PC-3 (cell line): ENCODE results near the gene SLC2A13. TPM values are rescaled to one million over a fixed set of nuclear protein-coding genes. Genes with fewer than 3 reads are reported as not detected.

Experiments used
- ATAC-seq: fragments of 200-7000 bp; cut with Tn5 transposase; 2 replicates; pipeline ENCODE4 v1.9.1; 2020; ENCODE audit warnings: mild to moderate bottlenecking, moderate library complexity
- BruUV-seq: library from RNA; stranded (reverse); fragments of 400-500 nt; replicated peaks from 2 replicates; lab custom pipeline; 2021; lab: Mats Ljungman, UMichigan
- CTCF ChIA-PET: fragments of 300-600 bp; sonication (Branson Sonifier 250); formaldehyde crosslinking; loops from one replicate; lab custom pipeline; 2022; ENCODE audit warnings: antibody characterized with exemption; lab: Charles Lee
- POLR2A ChIA-PET: fragments of 300-600 bp; sonication (Branson Sonifier 250); formaldehyde crosslinking; loops from one replicate; lab custom pipeline; 2022; ENCODE audit warnings: antibody characterized with exemption; ENCODE audit not compliant: unreplicated experiment; lab: Charles Lee
- DNase-seq: peaks from one replicate; pipeline ENCODE4 v3.0.0-alpha.2; 2015
- H2AFZ ChIP-seq: fragments of 300-600 bp; sonication (generic); 2 replicates; pipeline ENCODE4 v1.6.0; 2016; ENCODE audit warnings: antibody characterized with exemption, low read length
- H3F3A ChIP-seq: fragments of 300-600 bp; sonication (generic); one replicate; pipeline ENCODE4 v1.6.0; 2017; ENCODE audit warnings: antibody characterized with exemption, low read length, control low read depth, mild to moderate bottlenecking; ENCODE audit not compliant: unreplicated experiment
- H3K27ac ChIP-seq: fragments of 300-600 bp; sonication (generic); 2 replicates; pipeline ENCODE4 v1.5.1; 2016; ENCODE audit warnings: mild to moderate bottlenecking, low read length
- H3K27me3 ChIP-seq: fragments of 300-600 bp; sonication (generic); 2 replicates; pipeline ENCODE4 v1.6.1; 2016; ENCODE audit warnings: low read length, mixed read lengths
- H3K36me3 ChIP-seq: fragments of 300-600 bp; sonication (generic); 2 replicates; pipeline ENCODE4 v1.6.1; 2016; ENCODE audit warnings: low read depth, mixed run types, low read length, mixed read lengths
- H3K4me1 ChIP-seq: fragments of 300-600 bp; sonication (generic); 2 replicates; pipeline ENCODE4 v1.5.1; 2016; ENCODE audit warnings: low read length; ENCODE audit not compliant: insufficient read depth
- H3K4me2 ChIP-seq: fragments of 300-600 bp; sonication (generic); 2 replicates; pipeline ENCODE4 v1.6.0; 2016; ENCODE audit warnings: low read length
- H3K4me3 ChIP-seq: fragments of 300-600 bp; sonication (generic); 2 replicates; pipeline ENCODE4 v1.5.1; 2016; ENCODE audit warnings: mild to moderate bottlenecking, low read length, mixed read lengths
- H3K79me2 ChIP-seq: fragments of 300-600 bp; sonication (generic); 2 replicates; pipeline ENCODE4 v1.6.1; 2017; ENCODE audit warnings: low read length, mixed read lengths
- H3K9ac ChIP-seq: fragments of 300-600 bp; sonication (generic); 2 replicates; pipeline ENCODE4 v1.6.0; 2016; ENCODE audit warnings: mild to moderate bottlenecking, low read length
- H3K9me2 ChIP-seq: fragments of 300-600 bp; sonication (generic); replicated peaks from 2 replicates; pipeline ENCODE4 v1.6.1; 2016; ENCODE audit warnings: mixed run types, low read length, mixed read lengths
- H3K9me3 ChIP-seq: fragments of 300-600 bp; sonication (generic); 2 replicates; pipeline ENCODE4 v1.6.1; 2016; ENCODE audit warnings: low read length, mixed read lengths
- H4K20me1 ChIP-seq: fragments of 300-600 bp; sonication (generic); 2 replicates; pipeline ENCODE4 v1.6.1; 2016; ENCODE audit warnings: low read length, mixed read lengths
- CTCF ChIP-seq: fragments of 300-600 bp; sonication (generic); conservative IDR thresholded peaks from 2 replicates; pipeline ENCODE4 v1.5.1; 2017; ENCODE audit warnings: antibody characterized with exemption, low read depth, mild to moderate bottlenecking, low read length
- EZH2 ChIP-seq: fragments of 300-600 bp; sonication (generic); IDR thresholded peaks from one replicate; pipeline ENCODE4 v1.6.1; 2017; ENCODE audit warnings: antibody characterized with exemption, mild to moderate bottlenecking, low read length; ENCODE audit not compliant: unreplicated experiment
- EZH2phosphoT487 ChIP-seq: fragments of 300-600 bp; sonication (generic); IDR thresholded peaks from 2 replicates; pipeline ENCODE4 v1.6.1; 2018; ENCODE audit warnings: mild to moderate bottlenecking, antibody characterized with exemption, low read length, borderline replicate concordance
- intact Hi-C: fragments of 100-400 bp; cut with micrococcal nuclease; formaldehyde crosslinking; loops from 2 replicates; pipeline ENCODE4 v1.9.0; 2023
- total RNA-seq: library from RNA; depleted of rRNA; stranded (reverse); fragments of >200 nt; gene quantifications from 2 replicates; pipeline ENCODE4 v1.2.3, GENCODE V29; 2014

SLC2A13 gene
- total RNA-seq, 1 experiment from 2014 or later = 3.4 TPM

GRCh38 chr12:40056373-40056772 lies 49.5 kb downstream of the SLC2A13 start:
- H3K9me3 ChIP-seq = no peaks in the 10 kb centered on the region
- H3K4me1 ChIP-seq = no peaks in the 10 kb centered on the region
- no peaks in the 10 kb centered on the region for H3F3A ChIP-seq
- no peak overlapping the region for H3K4me2 ChIP-seq
- no peak overlapping the region for H3K9ac ChIP-seq
- ATAC-seq = no peak
- POLR2A ChIA-PET = no interaction called here
- CTCF ChIA-PET = no interaction called here
- H3K27me3 ChIP-seq = no peaks in the 10 kb centered on the region
- intact Hi-C loops = no loop called here
- H4K20me1 ChIP-seq = no peaks in the 10 kb centered on the region
- H3K4me3 ChIP-seq = no peak overlapping the region
- no peaks in the 10 kb centered on the region for H3K79me2 ChIP-seq
- no peak for TF ChIP-seq EZH2phosphoT487
- no peak for TF ChIP-seq EZH2
- no peak for TF ChIP-seq CTCF
- no peak overlapping the region for H2AFZ ChIP-seq
- H3K36me3 ChIP-seq = no peaks in the 10 kb centered on the region
- no peak overlapping the region for H3K27ac ChIP-seq
- DNase-seq = no peak
- H3K9me2 ChIP-seq = no peaks in the 10 kb centered on the region
- no TSS peak for BruUV-seq

GRCh38 chr12:40055776-40056175 lies 50.1 kb downstream of the SLC2A13 start:
- no peak for DNase-seq
- H2AFZ ChIP-seq = no peak overlapping the region
- no peaks in the 10 kb centered on the region for H3K36me3 ChIP-seq
- ChIA-PET POLR2A (no interaction called here), CTCF (no interaction called here)
- H4K20me1 ChIP-seq = no peaks in the 10 kb centered on the region
- no peaks in the 10 kb centered on the region for H3K4me1 ChIP-seq
- no peak overlapping the region for H3K9ac ChIP-seq
- H3K79me2 ChIP-seq = no peaks in the 10 kb centered on the region
- no peaks in the 10 kb centered on the region for H3K9me2 ChIP-seq
- H3K4me2 ChIP-seq = no peak overlapping the region
- no peaks in the 10 kb centered on the region for H3F3A ChIP-seq
- intact Hi-C loops = loop anchor here (2.0 kb wide), 3 partner anchors 21 to 51 kb away; partner anchors contain the start of gene SLC2A13
- no peak for ATAC-seq
- no peaks in the 10 kb centered on the region for H3K27me3 ChIP-seq
- no TSS peak for BruUV-seq
- no peak overlapping the region for H3K4me3 ChIP-seq
- TF ChIP-seq CTCF (no peak), EZH2phosphoT487 (no peak), EZH2 (no peak)
- H3K9me3 ChIP-seq = no peaks in the 10 kb centered on the region
- no peak overlapping the region for H3K27ac ChIP-seq

- Histone ChIP-seq H3K4me1 (no peaks in the 10 kb centered on the region), H3K36me3 (no peaks in the 10 kb centered on the region), H3K4me3 (no peak overlapping the region), H2AFZ (no peak overlapping the region), H3F3A (no peaks in the 10 kb centered on the region), H3K79me2 (no peaks in the 10 kb centered on the region), H3K27ac (no peak overlapping the region), H3K9me2 (no peaks in the 10 kb centered on the region), H3K9me3 (no peaks in the 10 kb centered on the region), H3K4me2 (no peak overlapping the region), H3K9ac (no peak overlapping the region), H3K27me3 (no peaks in the 10 kb centered on the region), H4K20me1 (no peaks in the 10 kb centered on the region)
- DNase-seq (no peak), ATAC-seq (no peak)
- intact Hi-C loops = loop anchor here (2.0 kb wide), 3 partner anchors 20 to 52 kb away; partner anchors contain the start of gene SLC2A13
- no TSS peak for BruUV-seq
- ChIA-PET CTCF (no interaction called here), POLR2A (no interaction called here)
- TF ChIP-seq EZH2phosphoT487 (no peak), CTCF (no peak), EZH2 (no peak)
Measured at GRCh38 chr12:40055228-40055579, 50.7 kb downstream of the SLC2A13 start.
